ENCODE measurements around the gene AMPD2.
A peak's percentile ranks its signal among the peaks of the same experiment; 100 is the strongest.

Gene AMPD2

GRCh38 chr1:109630898-109631512 lies 11.4 kb downstream of the AMPD2 start:
- no peak for DNase-seq

- DNase-seq: no peak
Observed at GRCh38 chr1:109631513-109632505, 12.2 kb downstream of the AMPD2 start.

- no peak for DNase-seq
Observed at GRCh38 chr1:109632671-109633346, 13.2 kb downstream of the AMPD2 start.

DNA sequence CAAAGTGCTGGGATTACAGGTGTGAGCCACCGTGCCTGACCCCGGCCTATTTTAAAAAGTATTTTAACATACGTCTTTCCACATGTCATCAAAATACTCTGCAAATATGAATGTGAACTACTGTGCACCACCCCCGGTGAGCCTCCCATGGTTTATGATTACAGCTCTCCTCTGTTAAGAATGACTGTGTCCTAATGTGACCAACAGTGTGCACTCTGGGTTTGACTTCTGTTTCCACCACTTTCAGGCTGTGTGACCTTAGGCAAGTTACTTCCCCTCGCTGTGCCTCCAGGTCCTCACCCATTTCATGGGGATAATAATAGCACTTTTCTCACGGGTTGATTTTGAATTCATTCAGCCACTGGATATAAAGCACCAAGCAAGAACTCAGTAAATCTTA lies 14.7 kb downstream of the AMPD2 start:
- no peak for DNase-seq

GRCh38 chr1:109634771-109635750 lies 15.4 kb downstream of the AMPD2 start:
- DNase-seq: no peak

- DNase-seq: no peak
Observed at GRCh38 chr1:109635862-109636200, 16.2 kb downstream of the AMPD2 start.

GRCh38 chr1:109636201-109636952 lies 16.7 kb downstream of the AMPD2 start:
- DNase-seq: no peak

DNA sequence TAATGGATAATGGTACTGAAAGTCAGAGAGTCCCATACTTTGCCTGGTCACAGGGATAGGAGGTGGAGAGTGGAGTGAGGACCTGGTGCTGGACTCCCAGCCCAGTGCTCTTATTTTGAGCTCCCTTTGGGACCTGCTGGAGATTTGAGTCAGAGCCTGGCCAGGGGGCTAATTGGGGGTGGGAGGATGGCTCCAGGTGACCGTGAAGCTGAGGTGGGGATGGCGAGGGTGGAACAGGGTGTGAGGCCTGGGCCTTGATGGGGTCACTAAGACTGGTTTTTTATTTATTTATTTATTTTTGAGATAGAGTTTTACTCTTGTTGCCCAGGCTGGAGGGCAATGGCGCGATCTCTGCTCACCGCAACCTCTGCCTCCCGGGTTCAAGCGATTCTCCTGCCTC lies 17.8 kb downstream of the AMPD2 start:
- DNase-seq: no peak

GRCh38 chr1:109639063-109639840 lies 19.6 kb downstream of the AMPD2 start:
- DNase-seq: no peak

- DNase-seq: no peak
Observed at GRCh38 chr1:109639841-109640184, 20.2 kb downstream of the AMPD2 start.

GRCh38 chr1:109640285-109640865 lies 20.7 kb downstream of the AMPD2 start:
- DNase-seq: peak; percentile 9

GRCh38 chr1:109641078-109641740 lies 21.6 kb downstream of the AMPD2 start:
- DNase-seq: no peak

- DNase-seq: no peak
Observed at GRCh38 chr1:109641861-109642260, 22.2 kb downstream of the AMPD2 start.

- no peak for DNase-seq
Observed at GRCh38 chr1:109642626-109643025, 23.0 kb downstream of the AMPD2 start.

GRCh38 chr1:109643385-109644230 lies 24.0 kb downstream of the AMPD2 start:
- DNase-seq: peak; percentile 63

DNA sequence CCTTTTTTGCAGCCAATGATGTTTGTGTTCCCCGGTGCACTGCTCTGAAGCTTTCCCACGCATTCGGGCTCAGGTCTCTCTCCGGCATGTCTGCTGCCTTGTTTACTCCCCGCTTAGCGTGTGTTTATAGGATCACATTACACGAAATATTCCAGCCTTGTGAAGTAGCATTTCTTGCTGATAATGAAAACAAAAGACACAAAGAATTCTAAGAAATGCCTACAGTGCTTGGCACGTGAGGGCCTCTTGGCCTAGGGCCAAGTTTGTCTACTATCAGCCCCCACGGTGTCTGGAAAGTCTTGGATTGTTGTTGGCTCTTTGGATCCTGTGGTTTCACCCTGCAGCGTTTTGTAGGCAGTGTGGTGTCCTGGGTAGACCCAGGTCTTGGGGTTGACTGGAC lies 25.0 kb downstream of the AMPD2 start:
- no peak for DNase-seq

- no peak for DNase-seq
Observed at GRCh38 chr1:109649491-109649914, 29.9 kb downstream of the AMPD2 start.

GRCh38 chr1:109650609-109651008 lies 31.0 kb downstream of the AMPD2 start:
- no peak for DNase-seq

DNA sequence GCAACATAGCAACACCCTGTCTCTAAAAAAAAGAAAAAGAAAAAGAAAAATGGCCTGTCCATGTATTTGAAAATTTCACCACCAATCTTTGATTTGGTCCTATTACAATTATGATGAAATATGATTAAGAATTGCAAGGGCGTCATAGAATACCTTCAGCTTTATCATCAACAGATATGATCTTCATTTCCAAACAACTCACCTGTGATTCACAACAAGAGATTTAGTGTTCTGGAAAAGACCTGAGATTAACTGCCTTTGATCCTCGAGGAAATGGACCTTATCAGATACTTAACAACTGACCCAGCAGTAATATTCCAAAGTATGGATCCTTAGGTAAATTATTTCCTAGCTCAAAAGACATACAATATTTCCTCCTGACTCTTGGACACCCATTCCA lies 32.8 kb downstream of the AMPD2 start:
- no peak for DNase-seq
